GM18499 (cell line): ENCODE measurements around the gene OR1A2.
"Not testable (repeated sequence)": the region's sequence is repeated elsewhere in the genome, so short reads cannot be mapped to it uniquely, and the experiment has no call there.

ENCODE experiments used
- ATAC-seq: cut with Tn5 transposase; IDR thresholded peaks from one replicate; pipeline ENCODE4 v1.9.1; 2021; ENCODE audit warnings: moderate number of reproducible peaks; ENCODE audit not compliant: insufficient read depth, unreplicated experiment

Gene OR1A2

GRCh38 chr17:3197219-3197618 is at the start of gene OR1A2:
TSS of gene OR1A2 (plus strand) at chr17:3197519. CDS start at chr17:3197519, 0 bp downstream.
- ATAC-seq, result no peak

- ATAC-seq, result no peak
Observed at GRCh38 chr17:3157218-3157617, 40.1 kb upstream of the OR1A2 start.

GRCh38 chr17:3167574-3167973 is 29.7 kb upstream of the OR1A2 start:
- no peak for ATAC-seq

- no peak for ATAC-seq
Observed at GRCh38 chr17:3189961-3190360, 7.4 kb upstream of the OR1A2 start.

- no peak for ATAC-seq
Observed at GRCh38 chr17:3207367-3207766, 10.0 kb downstream of the OR1A2 start, which contains the start of gene OR1A1. TSS of gene OR1A1 (plus strand) at chr17:3207667. CDS start at chr17:3215621, 7,954 bp downstream.

GRCh38 chr17:3208484-3208883 is 11.2 kb downstream of the OR1A2 start:
- no peak for ATAC-seq

- no peak for ATAC-seq
Observed at GRCh38 chr17:3213001-3213400, 15.7 kb downstream of the OR1A2 start.

- no peak for ATAC-seq
Observed at GRCh38 chr17:3213587-3213986, 16.3 kb downstream of the OR1A2 start.

- not testable (repeated sequence) for ATAC-seq
Observed at GRCh38 chr17:3219978-3220377, 22.7 kb downstream of the OR1A2 start.

GRCh38 chr17:3221850-3222249 is 24.5 kb downstream of the OR1A2 start:
- ATAC-seq, result no peak

- ATAC-seq, result no peak
Observed at GRCh38 chr17:3222505-3222904, 25.2 kb downstream of the OR1A2 start.

GRCh38 chr17:3224721-3225352 is 27.5 kb downstream of the OR1A2 start:
- not testable (repeated sequence) for ATAC-seq

- not testable (repeated sequence) for ATAC-seq
Observed at GRCh38 chr17:3232300-3232699, 35.0 kb downstream of the OR1A2 start.

GRCh38 chr17:3238685-3239084 is 41.4 kb downstream of the OR1A2 start:
- ATAC-seq, result not testable (repeated sequence)

- ATAC-seq, result not testable (repeated sequence)
Observed at GRCh38 chr17:3241044-3241443, 43.7 kb downstream of the OR1A2 start.

- not testable (repeated sequence) for ATAC-seq
Observed at GRCh38 chr17:3244841-3245240, 47.5 kb downstream of the OR1A2 start.
